Fibroblast of the aortic adventitia (primary cell): Measurements from ENCODE around the gene PCDH18. TPM values are rescaled to one million over a fixed set of nuclear protein-coding genes. Genes with fewer than 3 reads are reported as not detected.
A peak's percentile ranks its signal among the peaks of the same experiment; 100 is the strongest.
"Not testable (repeated sequence)": the region's sequence is repeated elsewhere in the genome, so short reads cannot be mapped to it uniquely, and the experiment has no call there.

ENCODE experiments used
- DNase-seq: peaks from one replicate; pipeline ENCODE4 v3.0.0-alpha.2; 2010; ENCODE audit warnings: low read depth
- H3K4me3 ChIP-seq: 2 replicates; pipeline ENCODE4 v1.5.1; 2011; ENCODE audit warnings: low read depth, mild to moderate bottlenecking, control low read depth, low read length, moderate library complexity
- CTCF ChIP-seq: IDR thresholded peaks from 2 replicates; pipeline ENCODE4 v1.5.1; 2011; ENCODE audit warnings: mild to moderate bottlenecking, low read length, control low read depth, inconsistent platforms; ENCODE audit not compliant: insufficient read depth
- total RNA-seq: library from RNA; depleted of rRNA; stranded (reverse); fragments of >200 nt; gene quantifications from 2 replicates; pipeline ENCODE4 v1.2.3, GENCODE V29; 2012; ENCODE audit warnings: low replicate concordance

Gene PCDH18
- total RNA-seq, 1 donor: 210 TPM

DNA sequence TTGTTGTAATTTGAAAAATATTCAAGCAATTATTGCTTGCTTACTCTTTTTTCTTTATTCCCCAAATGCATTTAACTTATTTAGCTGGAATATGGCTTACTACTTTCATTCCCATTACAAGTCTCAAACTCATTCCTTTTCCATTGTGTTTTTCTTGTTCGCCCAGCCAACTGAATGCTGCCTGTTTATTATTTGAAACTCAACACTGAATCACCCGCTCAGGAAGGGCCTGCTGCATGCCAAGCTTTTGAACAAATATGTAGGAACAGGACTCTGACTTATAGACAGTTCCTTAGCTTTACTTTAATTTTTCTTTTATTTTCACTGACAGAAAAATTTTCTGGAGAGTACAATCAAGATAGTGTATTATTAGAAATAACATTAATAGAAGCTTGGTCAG is 12.9 kb downstream of the PCDH18 start:
- DNase-seq: peak; percentile 81
- H3K4me3 ChIP-seq: no peak overlapping the region
- no peak for TF ChIP-seq CTCF

DNA sequence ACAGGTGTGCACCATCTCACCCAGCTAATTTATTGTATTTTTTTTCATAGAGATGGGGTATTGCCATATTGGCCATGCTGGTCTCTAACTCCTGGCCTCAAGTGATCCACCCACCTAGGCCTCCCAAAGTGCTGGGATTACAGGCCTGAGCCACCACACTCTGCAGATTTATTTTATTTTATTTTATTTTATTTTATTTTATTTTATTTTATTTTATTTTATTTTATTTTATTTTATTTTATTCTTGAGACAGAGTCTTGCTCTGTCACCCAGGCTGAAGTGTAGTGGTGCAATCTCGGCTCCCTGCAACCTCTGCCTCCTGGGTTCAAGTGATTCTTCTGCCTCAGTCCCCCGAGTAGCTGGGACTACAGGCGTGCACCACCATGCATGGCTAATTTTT is 15.0 kb downstream of the PCDH18 start:
- DNase-seq, H3K4me3 ChIP-seq: not testable (repeated sequence)

- DNase-seq: peak; percentile 44
- H3K4me3 ChIP-seq: no peak overlapping the region
- no peak for TF ChIP-seq CTCF
These were observed 17.7 kb downstream of the PCDH18 start for GRCh38 chr4:137514406-137515111.

DNA sequence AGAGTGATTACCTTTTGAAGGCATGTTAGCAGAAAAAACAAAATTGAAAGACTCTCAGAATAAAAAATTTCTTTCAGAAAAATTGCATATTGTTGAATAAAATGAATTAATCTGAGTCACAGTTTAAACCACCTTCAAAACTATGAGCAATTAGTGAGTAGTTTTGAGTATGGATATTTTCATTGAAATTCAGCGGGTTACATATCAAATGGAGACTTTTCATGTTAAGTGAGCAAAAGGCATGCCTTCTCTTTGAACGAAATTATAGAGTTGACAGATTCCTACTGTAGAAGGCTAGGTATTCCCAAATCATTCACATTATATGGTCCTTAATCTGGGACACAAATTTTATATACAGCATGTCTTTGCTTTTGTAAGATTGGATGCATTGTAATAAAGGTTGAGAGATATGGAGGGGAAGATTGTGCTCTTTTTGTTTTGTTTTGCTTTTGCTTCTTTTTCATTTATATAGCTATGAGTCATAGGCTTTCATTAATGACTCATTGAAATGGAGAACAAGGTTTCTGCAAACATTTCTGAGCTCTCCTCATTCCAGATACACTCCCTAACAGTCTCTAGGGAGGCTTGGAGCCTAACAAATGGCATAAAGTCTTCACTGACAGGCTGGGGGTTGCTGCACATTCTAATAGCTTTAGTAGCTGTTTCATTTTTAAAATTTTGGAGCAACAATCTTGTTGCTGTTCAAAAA is 21.6 kb downstream of the PCDH18 start:
- H3K4me3 ChIP-seq: peak overlapping the region; percentile 15
- peak; percentile 99 for DNase-seq
- TF ChIP-seq CTCF: no peak

DNA sequence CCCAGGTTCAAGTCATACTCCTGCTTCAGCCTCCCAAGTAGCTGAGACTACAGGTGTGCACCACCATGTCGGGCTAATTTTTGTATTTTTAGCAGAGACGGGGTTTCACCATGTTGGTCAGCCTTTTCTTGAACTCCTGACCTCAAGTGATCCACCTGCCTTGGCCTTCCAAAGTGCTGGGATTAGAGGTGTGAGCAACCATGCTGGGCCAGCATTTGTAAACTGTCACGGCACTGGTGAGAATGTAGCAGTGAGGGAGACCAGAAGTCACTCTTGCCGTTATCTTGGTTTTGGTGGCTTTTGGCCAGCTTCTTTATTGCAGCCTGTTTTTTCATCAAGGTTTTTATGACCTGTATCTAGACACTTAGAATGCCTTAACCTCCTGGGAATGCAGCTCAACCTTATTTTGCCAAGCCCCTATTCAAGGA is 22.4 kb downstream of the PCDH18 start:
- no peak for TF ChIP-seq CTCF
- no peak for DNase-seq
- H3K4me3 ChIP-seq: no peak overlapping the region

- TF ChIP-seq CTCF: no peak
- H3K4me3 ChIP-seq: no peak overlapping the region
- no peak for DNase-seq
These were observed 29.8 kb downstream of the PCDH18 start for GRCh38 chr4:137502339-137503129.

DNA sequence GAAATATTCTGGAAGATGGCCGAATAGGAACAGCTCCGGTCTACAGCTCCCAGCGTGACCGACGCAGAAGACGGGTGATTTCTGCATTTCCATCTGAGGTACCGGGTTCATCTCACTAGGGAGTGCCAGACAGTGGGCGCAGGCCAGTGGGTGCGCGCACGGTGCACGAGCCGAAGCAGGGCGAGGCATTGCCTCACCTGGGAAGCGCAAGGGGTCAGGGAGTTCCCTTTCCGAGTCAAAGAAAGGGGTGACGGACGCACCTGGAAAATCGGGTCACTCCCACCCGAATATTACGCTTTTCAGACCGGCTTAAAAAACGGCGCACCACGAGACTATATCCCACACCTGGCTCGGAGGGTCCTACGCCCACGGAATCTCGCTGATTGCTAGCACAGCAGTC is 36.0 kb downstream of the PCDH18 start:
- not testable (repeated sequence) for DNase-seq, H3K4me3 ChIP-seq
